Measurements from ENCODE around the gene DIO3. TPM values are rescaled to one million over a fixed set of nuclear protein-coding genes. Genes with fewer than 3 reads are reported as not detected.

DIO3 gene
- polyA plus RNA-seq, 3 donors, result not detected

GRCh38 chr14:101561897-101562490 lies 699 bp downstream of the DIO3 start:
- no peak overlapping the region for H3K27ac ChIP-seq (ENCODE audit: low read depth in 1 of 2, low read length in 2 of 2)
- H3K27me3 Mint-ChIP-seq (ENCODE audit: low read depth in 3 of 3), result peaks cover 73 to 90% (median 86%) of the 10 kb centered on the region in 3 donors
- no peaks in the 10 kb centered on the region for H3K4me1 ChIP-seq (ENCODE audit: control insufficient read depth in 1 of 2, insufficient read depth in 2 of 2, low read length in 2 of 2)
- H3K79me2 ChIP-seq (ENCODE audit: insufficient read depth, low read length), result no peaks in the 10 kb centered on the region
- peaks cover 43 to 83% of the 10 kb centered on the region in 2 donors for H3K27me3 ChIP-seq (ENCODE audit: control insufficient read depth in 2 of 2, insufficient read depth in 2 of 2, low read length in 2 of 2)
- no peaks in the 10 kb centered on the region for H3K4me1 Mint-ChIP-seq
- H3K9me3 Mint-ChIP-seq, result peaks cover 18 to 36% (median 29%) of the 10 kb centered on the region in 7 donors
- H3K36me3 ChIP-seq (replicated peaks in 1 of 2; ENCODE audit: control insufficient read depth in 1 of 2, insufficient read depth in 2 of 2, low read length in 2 of 2), result no peaks in the 10 kb centered on the region
- peaks cover 13 to 18% of the 10 kb centered on the region in 2 donors for H3K36me3 Mint-ChIP-seq
- H2AFZ ChIP-seq (ENCODE audit: insufficient read depth, low read depth, low read length, poor library complexity, severe bottlenecking), result no peak overlapping the region
- H3K4me3 ChIP-seq (replicated peaks in 1 of 3; ENCODE audit: low read depth in 2 of 3, low read length in 3 of 3), result no peak overlapping the region
- H3K9ac ChIP-seq (ENCODE audit: insufficient read depth, low read length, poor library complexity, severe bottlenecking), result no peak overlapping the region
- peaks cover 21 to 45% of the 10 kb centered on the region in 2 donors for H3K9me3 ChIP-seq (replicated peaks in 1 of 2; ENCODE audit: control insufficient read depth in 1 of 2, insufficient read depth in 1 of 2, low read length in 2 of 2)
- WGBS (ENCODE audit: insufficient coverage), result 63% methylated on average over 50 of the region's 51 CpGs
- no peak for DNase-seq
- TF ChIP-seq CTCF (IDR thresholded peaks at IDR 0.05), result no peak
- H3K27ac Mint-ChIP-seq, result no peak overlapping the region
- peak overlapping the region in 1 of 2 donors; percentile 90 for H3K4me3 Mint-ChIP-seq
- H4K20me1 ChIP-seq (ENCODE audit: insufficient read depth, low read length), result no peaks in the 10 kb centered on the region
- intact Hi-C loops (cut with micrococcal nuclease), result no loop called here
- no peak overlapping the region for H3K4me2 ChIP-seq (replicated peaks; ENCODE audit: extremely low read depth, low read length, poor library complexity, severe bottlenecking)

DNA sequence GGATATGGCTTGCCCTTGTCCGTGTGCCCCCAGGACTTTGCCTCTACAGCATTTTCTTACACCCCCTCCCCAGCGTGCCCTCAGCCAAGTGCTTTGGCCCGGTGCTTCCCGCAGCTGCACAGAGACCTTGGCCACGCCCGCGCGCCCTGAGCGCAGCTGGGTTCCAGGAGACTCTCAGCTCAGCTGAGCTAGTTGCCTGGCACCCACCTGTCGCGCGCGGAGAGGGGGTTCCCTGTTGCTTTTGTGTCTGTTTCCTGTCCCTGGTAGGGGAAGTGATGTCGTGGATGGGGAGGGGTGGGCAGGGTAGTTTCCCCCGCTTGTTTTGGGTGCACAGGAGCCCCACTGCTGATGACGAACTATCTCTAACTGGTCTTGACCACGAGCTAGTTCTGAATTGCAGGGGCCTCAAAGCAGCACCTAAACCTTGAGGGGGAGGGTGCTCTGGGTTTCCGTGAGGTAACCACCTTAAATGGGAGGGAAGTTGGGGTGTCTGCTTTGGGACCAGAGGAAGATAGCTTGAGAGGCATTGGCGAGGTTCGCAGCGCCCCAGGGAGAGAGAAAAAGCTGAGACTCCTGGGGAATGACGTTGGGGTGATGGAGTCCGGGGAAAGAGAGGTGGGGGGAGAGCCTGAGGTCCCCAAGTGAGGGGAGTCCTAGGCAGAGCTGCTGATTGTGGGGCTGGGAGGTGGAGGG lies 1.5 kb downstream of the DIO3 start:
- H3K27ac ChIP-seq (ENCODE audit: low read depth in 1 of 2, low read length in 2 of 2), result no peak overlapping the region
- H3K4me3 ChIP-seq (replicated peaks in 1 of 3; ENCODE audit: low read depth in 2 of 3, low read length in 3 of 3), result no peak overlapping the region
- no peak overlapping the region for H3K4me2 ChIP-seq (replicated peaks; ENCODE audit: extremely low read depth, low read length, poor library complexity, severe bottlenecking)
- H2AFZ ChIP-seq (ENCODE audit: insufficient read depth, low read depth, low read length, poor library complexity, severe bottlenecking), result no peak overlapping the region
- no peaks in the 10 kb centered on the region for H3K36me3 ChIP-seq (replicated peaks in 1 of 2; ENCODE audit: control insufficient read depth in 1 of 2, insufficient read depth in 2 of 2, low read length in 2 of 2)
- H4K20me1 ChIP-seq (ENCODE audit: insufficient read depth, low read length), result no peaks in the 10 kb centered on the region
- WGBS (ENCODE audit: insufficient coverage), result 11% methylated on average over 21 of the region's 23 CpGs
- peaks cover 18 to 36% (median 29%) of the 10 kb centered on the region in 7 donors for H3K9me3 Mint-ChIP-seq
- peaks cover 43 to 86% of the 10 kb centered on the region in 2 donors for H3K27me3 ChIP-seq (ENCODE audit: control insufficient read depth in 2 of 2, insufficient read depth in 2 of 2, low read length in 2 of 2)
- no peaks in the 10 kb centered on the region for H3K4me1 ChIP-seq (ENCODE audit: control insufficient read depth in 1 of 2, insufficient read depth in 2 of 2, low read length in 2 of 2)
- H3K27ac Mint-ChIP-seq, result peak overlapping the region in 1 of 7 donors; percentile 11
- intact Hi-C loops (cut with micrococcal nuclease), result no loop called here
- TF ChIP-seq CTCF (IDR thresholded peaks at IDR 0.05), result no peak
- peaks cover 76 to 89% (median 88%) of the 10 kb centered on the region in 3 donors for H3K27me3 Mint-ChIP-seq (ENCODE audit: low read depth in 3 of 3)
- peaks cover 21 to 45% of the 10 kb centered on the region in 2 donors for H3K9me3 ChIP-seq (replicated peaks in 1 of 2; ENCODE audit: control insufficient read depth in 1 of 2, insufficient read depth in 1 of 2, low read length in 2 of 2)
- peaks cover 13 to 18% of the 10 kb centered on the region in 2 donors for H3K36me3 Mint-ChIP-seq
- H3K4me1 Mint-ChIP-seq, result no peaks in the 10 kb centered on the region
- no peak overlapping the region for H3K9ac ChIP-seq (ENCODE audit: insufficient read depth, low read length, poor library complexity, severe bottlenecking)
- H3K4me3 Mint-ChIP-seq, result peak overlapping the region in 1 of 2 donors; percentile 90
- no peaks in the 10 kb centered on the region for H3K79me2 ChIP-seq (ENCODE audit: insufficient read depth, low read length)
- no peak for DNase-seq

All from CD14-positive monocyte (primary cell).